ENCODE results near the gene FOXN3. TPM values are rescaled to one million over a fixed set of nuclear protein-coding genes. Genes with fewer than 3 reads are reported as not detected.

FOXN3 gene
- total and polyA plus RNA-seq, 8 donors: 8.8 to 58.0 (median 31.7) TPM

GRCh38 chr14:89217891-89218290 is 199.1 kb downstream of the FOXN3 start:
- Histone ChIP-seq H3K27me3 (no peaks in the 10 kb centered on the region), H3K9me3 (no peaks in the 10 kb centered on the region), H3K36me3 (no peaks in the 10 kb centered on the region), H3K4me3 (no peak overlapping the region), H3K4me1 (peaks cover 9 to 21% (median 15%) of the 10 kb centered on the region in 3 donors), H3K27ac (no peak overlapping the region)
- FAIRE-seq: no peak
- no peak for ATAC-seq
- DNase-seq: no peak
- 91 to 92% methylated on average over 4 of the region's 4 CpGs for whole genome bisulfite sequencing, 2 donors
- no peak for TF ChIP-seq CTCF (IDR thresholded peaks at IDR 0.05)
- intact Hi-C loops (cut with DNase I): no loop called here

- no peak for DNase-seq
- ATAC-seq: no peak
- Histone ChIP-seq H3K27ac (no peak overlapping the region), H3K9me3 (no peaks in the 10 kb centered on the region), H3K36me3 (no peaks in the 10 kb centered on the region), H3K4me1 (peaks cover 9 to 15% (median 15%) of the 10 kb centered on the region in 3 donors), H3K27me3 (no peaks in the 10 kb centered on the region), H3K4me3 (no peak overlapping the region)
- TF ChIP-seq CTCF (IDR thresholded peaks at IDR 0.05): no peak
- no peak for FAIRE-seq
- intact Hi-C loops (cut with DNase I): no loop called here
- whole genome bisulfite sequencing, 2 donors: 90 to 92% methylated on average over 7 of the region's 7 CpGs
Measured at GRCh38 chr14:89215531-89215930, 201.5 kb downstream of the FOXN3 start.

- ATAC-seq: no peak
- Histone ChIP-seq H3K27me3 (no peaks in the 10 kb centered on the region), H3K9me3 (no peaks in the 10 kb centered on the region), H3K4me1 (peaks cover 9 to 15% (median 15%) of the 10 kb centered on the region in 3 donors), H3K4me3 (no peak overlapping the region), H3K36me3 (no peaks in the 10 kb centered on the region), H3K27ac (peak overlapping the region in 1 of 4 donors; percentile 66)
- DNase-seq: no peak
- no peak for TF ChIP-seq CTCF (IDR thresholded peaks at IDR 0.05)
- FAIRE-seq: peak; percentile 56
- intact Hi-C loops (cut with DNase I): no loop called here
Measured at GRCh38 chr14:89215114-89215513, 201.9 kb downstream of the FOXN3 start.

- peak in 1 of 4 donors; percentile 16 for TF ChIP-seq CTCF (IDR thresholded peaks at IDR 0.05)
- intact Hi-C loops (cut with DNase I): no loop called here
- Histone ChIP-seq H3K36me3 (no peaks in the 10 kb centered on the region), H3K9me3 (no peaks in the 10 kb centered on the region), H3K4me1 (peaks cover 9 to 15% (median 15%) of the 10 kb centered on the region in 3 donors), H3K4me3 (peak overlapping the region in 1 of 4 donors; percentile 9), H3K27me3 (no peaks in the 10 kb centered on the region), H3K27ac (peak overlapping the region in 3 of 4 donors; percentile 20 to 72 (median 66))
- no peak for FAIRE-seq
- peak; percentile 98 to 99 (median 98) for ATAC-seq
- peak; percentile 76 to 92 (median 90) for DNase-seq
- WGBS, 2 donors: 12 to 16% methylated on average over 14 of the region's 14 CpGs
Measured at GRCh38 chr14:89214221-89214965, 202.6 kb downstream of the FOXN3 start.

Data from pancreas (tissue), 10 donors.